Mesendoderm (in vitro differentiated cells): ENCODE data around the gene RLBP1.

Source experiments
- DNase-seq: peaks from one replicate; pipeline ENCODE4 v3.0.0; 2013
- H2AK5ac ChIP-seq: 2 replicates; pipeline ENCODE4 v1.6.1; 2013; ENCODE audit warnings: low read length, inconsistent platforms
- H2BK120ac ChIP-seq: 2 replicates; pipeline ENCODE4 v1.6.1; 2013; ENCODE audit warnings: low read depth, mild to moderate bottlenecking, low read length, moderate library complexity, mixed read lengths
- H2BK15ac ChIP-seq: replicated peaks from 2 replicates; pipeline ENCODE4 v1.6.1; 2013; ENCODE audit warnings: low read depth, mild to moderate bottlenecking, moderate library complexity
- H2BK5ac ChIP-seq: 2 replicates; pipeline ENCODE4 v1.6.1; 2013; ENCODE audit warnings: low read length, inconsistent platforms
- H3K18ac ChIP-seq: 2 replicates; pipeline ENCODE4 v1.6.1; 2013; ENCODE audit warnings: mild to moderate bottlenecking, low read length, mixed read lengths
- H3K23ac ChIP-seq: one replicate; pipeline ENCODE4 v1.6.1; 2013; ENCODE audit warnings: low read length
- H3K27ac ChIP-seq: 2 replicates; pipeline ENCODE4 v1.5.1; 2013; ENCODE audit warnings: low read depth, mild to moderate bottlenecking, inconsistent platforms, low read length, moderate library complexity
- H3K27me3 ChIP-seq: 2 replicates; pipeline ENCODE4 v1.6.1; 2013; ENCODE audit warnings: low read length, control low read depth, mild to moderate bottlenecking, inconsistent platforms; ENCODE audit not compliant: insufficient read depth, poor library complexity
- H3K36me3 ChIP-seq: 2 replicates; pipeline ENCODE4 v1.6.1; 2013; ENCODE audit warnings: low read length, inconsistent platforms; ENCODE audit not compliant: control insufficient read depth, insufficient read depth
- H3K4ac ChIP-seq: one replicate; pipeline ENCODE4 v1.6.1; 2013; ENCODE audit warnings: low read depth, mild to moderate bottlenecking, low read length, moderate library complexity
- H3K4me1 ChIP-seq: 2 replicates; pipeline ENCODE4 v1.6.1; 2013; ENCODE audit warnings: low read depth, low read length, inconsistent platforms; ENCODE audit not compliant: control insufficient read depth
- H3K4me2 ChIP-seq: 2 replicates; pipeline ENCODE4 v1.6.1; 2013; ENCODE audit warnings: low read length
- H3K4me3 ChIP-seq: 2 replicates; pipeline ENCODE4 v1.5.1; 2013; ENCODE audit warnings: mild to moderate bottlenecking, low read length
- H3K56ac ChIP-seq: one replicate; pipeline ENCODE4 v1.6.1; 2013; ENCODE audit warnings: low read length
- H3K79me1 ChIP-seq: 2 replicates; pipeline ENCODE4 v1.6.1; 2013; ENCODE audit warnings: low read length, inconsistent platforms
- H3K79me2 ChIP-seq: 2 replicates; pipeline ENCODE4 v1.6.1; 2013; ENCODE audit warnings: mild to moderate bottlenecking, low read length; ENCODE audit not compliant: control insufficient read depth, insufficient read depth
- H3K9ac ChIP-seq: 2 replicates; pipeline ENCODE4 v1.6.1; 2013; ENCODE audit warnings: low read length, inconsistent platforms
- H4K5ac ChIP-seq: one replicate; pipeline ENCODE4 v1.6.1; 2013; ENCODE audit warnings: low read length
- H4K8ac ChIP-seq: one replicate; pipeline ENCODE4 v1.6.1; 2013; ENCODE audit warnings: low read depth, mild to moderate bottlenecking, control low read depth, low read length, moderate library complexity
- WGBS: extraction: QIAGEN DNeasy Blood & Tissue Kit; methylation state at CpG from one replicate; pipeline ENCODE4 v1.1.7; 2013; ENCODE audit warnings: low lambda C conversion rate, missing lambda C conversion rate; ENCODE audit not compliant: insufficient coverage; ENCODE audit errors: extremely low coverage; 5-methylcytosine and 5-hydroxymethylcytosine counted together

Gene RLBP1

DNA sequence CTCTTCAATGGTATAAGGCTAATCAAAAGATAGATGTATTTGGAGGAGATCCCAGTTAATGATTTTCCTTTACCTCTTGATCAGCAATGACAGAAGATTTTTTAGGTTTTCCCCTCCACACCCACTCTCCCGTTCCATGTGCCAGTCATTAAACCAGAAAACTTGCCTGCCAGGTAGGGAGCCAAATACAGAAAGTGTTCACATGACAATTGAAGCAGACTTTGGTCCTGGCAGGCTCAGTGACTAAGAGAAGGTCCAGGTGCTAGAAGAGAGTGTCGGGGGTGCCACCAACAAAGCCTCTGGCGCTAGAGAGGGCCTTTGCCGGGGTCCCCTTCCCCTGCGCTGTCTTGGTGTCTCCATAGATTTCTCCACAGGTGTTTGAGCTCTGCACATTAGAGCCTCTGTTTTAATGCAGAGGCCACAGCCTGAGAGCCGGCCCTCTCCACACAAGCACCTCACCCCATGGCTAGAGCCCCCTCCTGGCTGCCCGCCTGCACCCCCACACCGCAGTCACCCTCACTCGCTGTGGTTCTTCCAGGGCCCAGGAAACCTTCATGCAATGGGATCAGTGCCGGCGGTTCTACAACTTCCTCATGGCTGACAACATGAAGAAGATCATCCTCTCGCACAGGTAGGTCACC is 36.4 kb downstream of the RLBP1 start:
- no peak for DNase-seq
- no peak overlapping the region for H4K5ac ChIP-seq
- H3K9ac ChIP-seq: no peak overlapping the region
- H3K18ac ChIP-seq: no peak overlapping the region
- H3K79me1 ChIP-seq: no peaks in the 10 kb centered on the region
- H3K56ac ChIP-seq: no peak overlapping the region
- no peak overlapping the region for H3K4ac ChIP-seq
- no peak overlapping the region for H2AK5ac ChIP-seq
- no peaks in the 10 kb centered on the region for H3K36me3 ChIP-seq
- no CpG with 5 or more reads among the region's 12 CpGs for WGBS
- H4K8ac ChIP-seq: no peak overlapping the region
- no peaks in the 10 kb centered on the region for H3K27me3 ChIP-seq
- H2BK120ac ChIP-seq: no peak overlapping the region
- H3K4me1 ChIP-seq: no peaks in the 10 kb centered on the region
- no peak overlapping the region for H3K4me2 ChIP-seq
- H2BK5ac ChIP-seq: no peak overlapping the region
- no peak overlapping the region for H3K23ac ChIP-seq
- H3K27ac ChIP-seq: no peak overlapping the region
- H3K79me2 ChIP-seq: no peaks in the 10 kb centered on the region
- no peak overlapping the region for H3K4me3 ChIP-seq
- no peak overlapping the region for H2BK15ac ChIP-seq

DNA sequence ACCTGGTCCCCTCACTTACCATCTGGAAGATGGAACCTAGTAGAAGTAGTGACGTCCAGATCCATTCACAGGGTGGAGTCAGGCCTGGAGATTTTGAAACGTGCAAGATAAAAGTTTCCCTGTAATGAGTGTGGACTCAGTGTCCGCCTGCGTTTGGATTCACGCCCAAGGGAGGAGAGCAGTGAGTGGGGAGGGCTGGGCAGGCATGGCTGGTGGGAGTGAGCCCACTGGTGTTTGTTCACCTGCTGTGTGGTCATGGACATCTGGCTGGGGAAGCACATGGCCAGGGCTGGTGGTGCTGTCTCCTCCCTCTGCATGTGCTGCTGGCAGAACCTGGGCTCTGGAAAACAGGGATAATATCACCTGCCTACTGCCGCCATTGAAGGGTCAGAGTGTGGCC is 37.0 kb downstream of the RLBP1 start:
- Histone ChIP-seq H2BK5ac (no peak overlapping the region), H3K4me1 (no peaks in the 10 kb centered on the region), H4K5ac (no peak overlapping the region), H3K4me3 (no peak overlapping the region), H2BK120ac (no peak overlapping the region), H3K4me2 (no peak overlapping the region), H3K27ac (no peak overlapping the region), H3K56ac (no peak overlapping the region), H3K4ac (no peak overlapping the region), H3K27me3 (no peaks in the 10 kb centered on the region), H3K9ac (no peak overlapping the region), H4K8ac (no peak overlapping the region), H2BK15ac (no peak overlapping the region), H3K18ac (no peak overlapping the region), H3K23ac (no peak overlapping the region), H2AK5ac (no peak overlapping the region), H3K36me3 (no peaks in the 10 kb centered on the region), H3K79me1 (no peaks in the 10 kb centered on the region), H3K79me2 (no peaks in the 10 kb centered on the region)
- WGBS: no CpG with 5 or more reads among the region's 6 CpGs
- DNase-seq: no peak

DNA sequence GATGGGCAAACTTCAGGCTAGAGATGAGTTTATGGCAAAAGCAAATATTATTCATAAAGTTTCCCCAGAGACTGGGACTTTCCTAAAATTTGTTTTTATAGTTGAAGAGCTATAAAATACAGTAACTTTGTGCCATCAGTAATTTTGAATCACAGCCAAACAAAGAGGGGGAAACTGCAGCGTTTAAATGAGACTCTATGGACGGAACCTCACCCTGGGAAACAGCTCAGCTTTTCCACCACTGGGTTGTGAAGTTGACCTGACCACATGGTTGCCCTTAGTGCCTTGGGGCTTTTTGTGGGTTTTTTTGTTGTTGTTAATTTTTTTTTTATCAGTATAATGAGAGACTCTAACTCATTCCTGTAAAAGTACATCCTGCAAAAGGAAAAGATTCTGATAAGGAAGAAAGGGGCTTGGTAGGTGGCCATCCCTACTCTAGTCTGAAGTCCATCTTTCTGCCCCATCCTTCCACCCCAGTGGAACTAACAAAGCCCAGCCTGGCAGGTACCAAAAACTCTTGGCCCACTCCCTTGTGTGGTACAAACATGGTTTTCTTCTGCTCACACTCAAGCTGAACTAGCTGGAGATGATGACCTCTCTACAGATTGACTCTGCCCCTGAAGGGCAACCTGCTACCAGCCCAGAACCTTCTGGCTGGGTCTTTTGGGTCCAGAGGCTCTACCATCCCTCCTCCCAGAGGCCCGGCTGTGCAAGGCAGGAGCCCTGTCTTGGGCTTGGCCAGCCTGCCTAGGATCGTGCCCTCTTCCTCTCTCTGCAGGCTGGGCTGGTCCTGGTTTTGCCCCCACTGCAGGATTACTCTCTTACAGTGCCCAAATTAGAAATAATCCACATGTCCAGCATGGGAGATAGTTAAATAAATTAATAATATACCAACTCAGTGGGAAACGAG is 41.2 kb downstream of the RLBP1 start:
- H3K79me2 ChIP-seq: no peaks in the 10 kb centered on the region
- no peak overlapping the region for H2BK15ac ChIP-seq
- H3K27ac ChIP-seq: no peak overlapping the region
- H3K4me1 ChIP-seq: no peaks in the 10 kb centered on the region
- H2BK120ac ChIP-seq: no peak overlapping the region
- H3K18ac ChIP-seq: no peak overlapping the region
- H2AK5ac ChIP-seq: no peak overlapping the region
- no peak overlapping the region for H2BK5ac ChIP-seq
- H3K4me3 ChIP-seq: no peak overlapping the region
- no peaks in the 10 kb centered on the region for H3K27me3 ChIP-seq
- peaks cover 1% of the 10 kb centered on the region for H3K36me3 ChIP-seq
- no peak for DNase-seq
- H4K5ac ChIP-seq: no peak overlapping the region
- H3K4ac ChIP-seq: no peak overlapping the region
- H4K8ac ChIP-seq: no peak overlapping the region
- H3K9ac ChIP-seq: no peak overlapping the region
- WGBS: no CpG with 5 or more reads among the region's 5 CpGs
- no peak overlapping the region for H3K56ac ChIP-seq
- H3K23ac ChIP-seq: no peak overlapping the region
- no peak overlapping the region for H3K4me2 ChIP-seq
- H3K79me1 ChIP-seq: no peaks in the 10 kb centered on the region

DNA sequence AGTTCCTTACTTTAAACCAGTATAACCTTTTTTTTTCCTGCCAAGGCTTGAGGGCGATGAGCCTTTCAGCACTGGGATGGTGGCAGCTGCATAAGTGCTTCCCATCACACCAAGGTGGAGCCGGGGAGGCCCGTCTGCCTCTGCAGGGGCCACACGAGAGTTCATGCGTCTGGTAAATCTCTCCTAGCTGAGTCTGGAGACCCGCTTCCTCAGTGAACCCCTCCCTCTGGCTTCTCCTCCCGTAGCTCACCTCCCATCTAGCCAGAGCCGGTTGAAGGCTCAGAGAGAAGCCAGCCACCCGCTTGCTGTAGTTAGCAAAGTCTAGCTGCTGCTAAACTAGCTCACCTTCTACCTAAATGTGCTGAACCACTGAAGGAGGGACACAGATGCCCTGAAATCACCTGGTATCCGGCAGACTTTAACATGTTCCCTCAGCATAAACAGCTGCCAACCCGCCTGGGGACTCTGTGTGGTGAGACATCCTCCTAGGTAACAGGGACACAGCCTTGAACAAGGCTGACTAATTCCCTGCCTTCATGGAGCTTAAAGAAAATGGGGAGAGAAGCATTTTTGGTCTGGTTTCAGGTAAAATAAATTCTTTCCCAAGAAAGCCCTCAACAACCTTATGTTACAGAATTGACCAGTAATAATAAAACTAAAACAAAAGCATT is 42.9 kb downstream of the RLBP1 start:
- peaks cover 1% of the 10 kb centered on the region for H3K36me3 ChIP-seq
- no CpG with 5 or more reads among the region's 11 CpGs for WGBS
- no peak overlapping the region for H2BK5ac ChIP-seq
- no peak overlapping the region for H3K27ac ChIP-seq
- H3K4me2 ChIP-seq: no peak overlapping the region
- H2BK15ac ChIP-seq: no peak overlapping the region
- no peak overlapping the region for H2BK120ac ChIP-seq
- H3K18ac ChIP-seq: no peak overlapping the region
- H3K4me1 ChIP-seq: no peaks in the 10 kb centered on the region
- H3K23ac ChIP-seq: no peak overlapping the region
- H4K8ac ChIP-seq: no peak overlapping the region
- no peaks in the 10 kb centered on the region for H3K79me2 ChIP-seq
- H3K4me3 ChIP-seq: no peak overlapping the region
- DNase-seq: no peak
- H4K5ac ChIP-seq: no peak overlapping the region
- no peaks in the 10 kb centered on the region for H3K79me1 ChIP-seq
- H3K56ac ChIP-seq: no peak overlapping the region
- H3K27me3 ChIP-seq: no peaks in the 10 kb centered on the region
- no peak overlapping the region for H3K9ac ChIP-seq
- no peak overlapping the region for H3K4ac ChIP-seq
- no peak overlapping the region for H2AK5ac ChIP-seq

DNA sequence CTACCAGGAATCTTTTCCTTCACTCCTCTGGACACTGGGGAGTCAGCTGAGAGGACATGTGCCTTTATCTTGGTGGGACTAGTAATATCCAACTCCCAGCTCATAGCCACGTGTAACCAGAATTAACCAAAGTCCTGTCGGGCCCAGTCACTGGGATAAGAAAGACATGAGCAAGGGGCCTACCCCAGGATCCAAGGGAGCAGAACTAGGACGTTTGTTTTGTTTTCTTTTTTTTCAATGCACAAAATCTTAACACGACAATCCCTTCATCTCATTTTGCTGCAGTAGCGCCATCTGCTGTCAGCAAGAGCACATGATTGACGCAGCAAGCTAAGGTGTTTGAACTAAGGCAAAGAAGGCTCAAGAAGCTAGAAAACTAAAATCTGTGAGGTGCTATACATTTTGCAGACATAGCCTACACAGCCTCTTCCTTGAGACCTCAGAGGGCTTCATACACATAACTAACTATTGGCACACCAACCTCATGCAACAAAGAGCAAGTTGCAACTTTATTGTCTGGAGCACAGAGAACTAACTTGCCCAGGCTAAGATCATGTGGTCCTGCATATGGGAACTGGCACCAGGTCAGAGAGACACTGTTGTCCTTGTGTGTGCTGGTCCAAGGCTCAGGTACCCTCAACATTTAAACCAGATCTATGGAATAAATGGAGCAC is 43.6 kb downstream of the RLBP1 start:
- no peak overlapping the region for H4K8ac ChIP-seq
- H3K23ac ChIP-seq: no peak overlapping the region
- H3K9ac ChIP-seq: no peak overlapping the region
- H3K79me1 ChIP-seq: no peaks in the 10 kb centered on the region
- no CpG with 5 or more reads among the region's 6 CpGs for WGBS
- H3K79me2 ChIP-seq: no peaks in the 10 kb centered on the region
- H3K18ac ChIP-seq: no peak overlapping the region
- no peak overlapping the region for H3K56ac ChIP-seq
- H2BK15ac ChIP-seq: no peak overlapping the region
- no peak overlapping the region for H4K5ac ChIP-seq
- H3K4ac ChIP-seq: no peak overlapping the region
- DNase-seq: peak; percentile 78
- no peak overlapping the region for H2BK5ac ChIP-seq
- H3K27ac ChIP-seq: no peak overlapping the region
- peaks cover 1% of the 10 kb centered on the region for H3K36me3 ChIP-seq
- no peak overlapping the region for H3K4me3 ChIP-seq
- H3K4me1 ChIP-seq: no peaks in the 10 kb centered on the region
- H3K4me2 ChIP-seq: no peak overlapping the region
- H2AK5ac ChIP-seq: no peak overlapping the region
- no peak overlapping the region for H2BK120ac ChIP-seq
- no peaks in the 10 kb centered on the region for H3K27me3 ChIP-seq
